ENCODE results near the gene DHRS12.

DHRS12 gene

DNA sequence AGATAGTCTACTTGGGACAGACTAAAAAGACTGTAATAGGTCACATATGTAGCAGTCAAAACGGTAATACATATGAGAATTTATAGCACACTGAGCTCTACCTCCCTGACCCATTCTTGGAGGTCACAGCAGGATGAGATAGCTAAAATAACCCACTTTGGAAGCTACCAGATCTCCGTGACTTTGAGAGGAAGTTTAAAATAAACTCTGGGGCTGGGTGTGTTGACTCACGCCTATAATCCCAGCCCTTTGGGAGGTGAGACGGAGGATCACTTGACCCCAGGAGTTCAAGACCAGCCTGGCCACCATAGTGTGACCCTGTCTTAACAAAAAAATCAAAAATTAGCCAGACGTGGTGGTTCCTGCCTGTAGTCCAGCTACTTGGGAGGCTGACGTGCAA lies 45.3 kb downstream of the DHRS12 start:
- FAIRE-seq: no peak
- no peak for DNase-seq (ENCODE audit: insufficient read length, low spot score)
- TF ChIP-seq POU2F2 (IDR thresholded peaks at IDR 0.05; ENCODE audit: low read depth, low read length): no peak
- TF ChIP-seq POLR2A (IDR thresholded peaks at IDR 0.05; ENCODE audit: low read depth, low read length): no peak
- no peak for TF ChIP-seq SPI1 (IDR thresholded peaks at IDR 0.05; ENCODE audit: low read depth, low read length)
- no peak for TF ChIP-seq POLR2AphosphoS5 (IDR thresholded peaks at IDR 0.05; ENCODE audit: low read depth, low read length)
- no peak for TF ChIP-seq PAX5 (IDR thresholded peaks at IDR 0.05; ENCODE audit: insufficient read depth, low read length, severe bottlenecking)
- no peak for TF ChIP-seq TAF1 (IDR thresholded peaks at IDR 0.05; ENCODE audit: low read depth, low read length)

DNA sequence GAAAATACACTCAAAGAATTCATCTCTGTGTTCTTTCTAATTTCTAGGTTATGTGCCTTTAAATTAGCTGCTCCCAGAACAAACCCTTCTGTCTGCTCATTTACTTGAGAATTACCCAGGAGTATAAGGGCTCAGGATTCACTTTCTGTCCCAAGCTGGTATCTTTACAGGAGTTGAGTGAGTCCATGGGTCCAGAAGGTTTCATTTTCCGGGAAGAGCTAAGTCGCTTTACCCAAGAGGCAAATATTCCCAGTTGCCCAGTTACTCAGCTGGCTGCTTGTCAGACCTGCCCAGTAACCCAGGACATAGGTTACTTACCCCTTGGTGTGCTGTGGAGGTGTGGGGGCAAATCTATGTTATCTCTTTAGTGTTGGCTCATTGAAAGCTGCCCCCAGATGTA lies 47.3 kb downstream of the DHRS12 start:
- no peak for TF ChIP-seq POLR2AphosphoS5 (IDR thresholded peaks at IDR 0.05; ENCODE audit: low read depth, low read length)
- TF ChIP-seq POU2F2 (IDR thresholded peaks at IDR 0.05; ENCODE audit: low read depth, low read length): no peak
- FAIRE-seq (no peak), DNase-seq (ENCODE audit: insufficient read length, low spot score) (no peak)

DNA sequence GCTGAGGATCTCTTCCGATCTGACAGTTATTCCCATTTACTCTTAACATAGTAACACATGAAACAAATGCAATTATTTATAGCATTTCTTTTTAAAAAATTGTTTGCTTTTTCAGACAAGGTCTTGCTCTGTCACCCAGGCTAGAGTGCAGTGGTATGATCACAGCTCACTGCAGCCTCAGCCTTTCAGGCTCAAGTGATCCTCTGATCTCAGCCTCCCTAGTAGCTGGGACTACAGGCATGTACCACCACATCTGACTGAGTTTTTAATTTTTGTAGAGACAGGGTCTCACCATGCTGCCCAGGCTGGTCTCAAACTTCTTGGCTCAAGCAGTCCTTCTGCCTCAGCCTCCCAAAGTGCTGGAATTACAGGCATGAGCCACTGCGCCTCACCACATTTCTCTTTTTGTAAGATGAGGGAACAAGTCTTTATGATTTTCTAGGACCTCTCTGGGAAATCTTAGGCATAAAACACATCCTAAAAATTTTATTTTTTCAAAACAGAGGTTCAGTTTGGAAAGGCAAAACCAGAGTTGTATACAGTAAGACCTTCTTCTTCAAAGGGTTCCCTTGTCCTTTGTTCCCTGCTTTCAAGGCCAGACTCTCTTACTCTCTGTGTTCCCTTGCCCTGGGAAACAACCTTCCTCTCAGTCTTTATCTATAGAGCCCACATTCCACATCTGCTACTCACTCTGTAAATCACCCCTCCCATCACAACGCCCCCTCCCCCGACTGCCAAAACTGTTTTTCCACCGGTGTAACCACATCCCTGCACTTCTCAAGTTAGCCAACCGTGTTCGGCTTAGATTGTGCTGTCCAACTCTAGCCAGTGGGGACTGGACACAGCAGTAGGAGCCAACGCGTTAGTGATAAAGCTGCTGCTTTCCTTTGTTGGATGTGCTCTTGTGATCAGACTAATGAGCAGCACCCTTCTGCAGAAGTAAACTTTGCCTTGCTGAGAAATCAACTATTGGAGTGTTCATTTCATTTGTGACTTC lies 56.2 kb downstream of the DHRS12 start:
- FAIRE-seq (no peak), DNase-seq (ENCODE audit: insufficient read length, low spot score) (no peak)
- TF ChIP-seq POLR2AphosphoS5 (IDR thresholded peaks at IDR 0.05; ENCODE audit: low read depth, low read length) (no peak), SPI1 (IDR thresholded peaks at IDR 0.05; ENCODE audit: low read depth, low read length) (no peak), TAF1 (IDR thresholded peaks at IDR 0.05; ENCODE audit: low read depth, low read length) (no peak), PAX5 (IDR thresholded peaks at IDR 0.05; ENCODE audit: insufficient read depth, low read length, severe bottlenecking) (no peak), POU2F2 (IDR thresholded peaks at IDR 0.05; ENCODE audit: low read depth, low read length) (no peak), POLR2A (IDR thresholded peaks at IDR 0.05; ENCODE audit: low read depth, low read length) (no peak)

DNA sequence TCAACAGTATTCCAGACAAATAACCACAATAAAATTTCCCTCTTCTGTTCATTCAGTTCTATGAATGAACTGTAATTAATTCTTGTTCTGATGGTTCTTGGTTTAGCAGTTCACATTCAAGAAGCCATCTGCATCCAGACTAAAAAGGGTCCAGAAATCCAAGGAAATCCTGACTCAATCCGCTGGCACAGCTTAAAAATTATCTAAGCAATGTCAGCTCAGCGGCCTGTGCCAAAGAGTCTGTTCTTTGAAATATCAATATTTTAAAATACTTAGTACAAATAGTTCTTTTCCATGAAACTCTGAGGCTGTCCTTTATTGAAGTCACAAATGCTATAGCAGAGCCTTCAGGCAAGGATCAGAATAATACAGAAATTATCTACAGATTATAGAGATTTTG lies 57.2 kb downstream of the DHRS12 start:
- DNase-seq (ENCODE audit: insufficient read length, low spot score): no peak
- no peak for FAIRE-seq
- no peak for TF ChIP-seq PAX5 (IDR thresholded peaks at IDR 0.05; ENCODE audit: insufficient read depth, low read length, severe bottlenecking)

DNA sequence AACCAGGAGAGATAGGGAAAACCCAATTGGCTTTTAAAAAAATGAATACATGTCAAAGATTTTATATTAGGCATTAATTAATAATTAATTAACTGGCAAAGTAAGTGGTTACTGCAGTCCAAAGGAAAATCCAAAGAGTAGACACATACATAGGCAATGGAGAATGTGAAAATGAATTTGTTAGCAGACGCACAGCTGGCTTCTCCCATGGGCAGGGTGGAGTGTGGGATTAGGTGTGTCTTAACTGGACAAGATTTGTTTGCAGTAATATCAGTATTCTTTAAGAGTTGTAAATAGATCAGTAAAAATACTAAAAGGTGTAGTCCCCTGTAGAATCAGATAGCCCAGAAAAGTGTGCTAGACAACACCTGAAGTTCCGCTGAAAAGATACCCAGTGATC lies 58.7 kb downstream of the DHRS12 start:
- no peak for TF ChIP-seq SPI1 (IDR thresholded peaks at IDR 0.05; ENCODE audit: low read depth, low read length)
- TF ChIP-seq POU2F2 (IDR thresholded peaks at IDR 0.05; ENCODE audit: low read depth, low read length): no peak
- no peak for TF ChIP-seq POLR2AphosphoS5 (IDR thresholded peaks at IDR 0.05; ENCODE audit: low read depth, low read length)
- TF ChIP-seq PAX5 (IDR thresholded peaks at IDR 0.05; ENCODE audit: insufficient read depth, low read length, severe bottlenecking): no peak
- FAIRE-seq: no peak
- DNase-seq (ENCODE audit: insufficient read length, low spot score): no peak

DNA sequence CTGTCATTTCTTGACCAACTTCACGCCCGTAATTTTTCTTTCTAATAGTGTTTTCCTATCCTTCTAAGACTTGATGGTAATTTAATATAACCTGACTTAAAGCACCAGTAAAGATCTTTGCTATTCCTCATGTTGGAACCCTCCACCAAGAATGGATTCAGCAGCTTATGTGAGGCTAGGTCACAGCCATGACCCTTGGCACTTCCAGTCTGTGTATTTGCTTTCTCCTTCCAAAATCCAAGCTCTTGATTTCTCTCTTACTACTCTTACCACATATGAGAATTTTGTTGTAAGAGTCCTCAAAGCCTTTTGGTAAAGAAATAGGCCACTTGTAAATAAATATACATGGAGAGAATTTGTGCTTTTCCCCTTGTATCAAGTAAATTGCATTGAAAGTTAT lies 61.4 kb downstream of the DHRS12 start:
- TF ChIP-seq POU2F2 (IDR thresholded peaks at IDR 0.05; ENCODE audit: low read depth, low read length): no peak
- TF ChIP-seq POLR2AphosphoS5 (IDR thresholded peaks at IDR 0.05; ENCODE audit: low read depth, low read length): no peak
- TF ChIP-seq TAF1 (IDR thresholded peaks at IDR 0.05; ENCODE audit: low read depth, low read length): no peak
- no peak for TF ChIP-seq SPI1 (IDR thresholded peaks at IDR 0.05; ENCODE audit: low read depth, low read length)
- TF ChIP-seq POLR2A (IDR thresholded peaks at IDR 0.05; ENCODE audit: low read depth, low read length): no peak
- FAIRE-seq (no peak), DNase-seq (ENCODE audit: insufficient read length, low spot score) (no peak)

DNA sequence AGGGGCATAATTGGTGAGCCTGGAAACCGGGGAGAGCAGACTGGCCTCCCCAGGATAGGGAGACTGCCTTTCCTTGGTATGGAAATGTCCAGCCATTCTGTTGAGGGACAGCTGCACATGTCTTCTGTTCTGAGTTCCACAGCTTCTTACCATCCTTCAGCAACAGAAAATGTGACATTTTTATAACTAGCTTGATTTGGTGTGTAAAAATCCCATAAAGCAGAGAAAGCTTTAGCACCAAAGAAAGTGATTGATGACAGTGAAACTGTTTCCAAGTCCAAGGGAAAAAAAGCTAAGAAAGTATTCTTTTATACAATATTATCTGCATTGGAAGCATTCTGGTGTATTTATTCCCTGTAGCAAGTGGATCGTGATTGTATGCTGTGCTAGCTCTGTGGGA lies 61.9 kb downstream of the DHRS12 start:
- TF ChIP-seq POLR2A (IDR thresholded peaks at IDR 0.05; ENCODE audit: low read depth, low read length): no peak
- TF ChIP-seq SPI1 (IDR thresholded peaks at IDR 0.05; ENCODE audit: low read depth, low read length): no peak
- no peak for TF ChIP-seq PAX5 (IDR thresholded peaks at IDR 0.05; ENCODE audit: insufficient read depth, low read length, severe bottlenecking)
- TF ChIP-seq POLR2AphosphoS5 (IDR thresholded peaks at IDR 0.05; ENCODE audit: low read depth, low read length): no peak
- no peak for TF ChIP-seq POU2F2 (IDR thresholded peaks at IDR 0.05; ENCODE audit: low read depth, low read length)
- TF ChIP-seq TAF1 (IDR thresholded peaks at IDR 0.05; ENCODE audit: low read depth, low read length): no peak
- FAIRE-seq: no peak
- DNase-seq (ENCODE audit: insufficient read length, low spot score): no peak

DNA sequence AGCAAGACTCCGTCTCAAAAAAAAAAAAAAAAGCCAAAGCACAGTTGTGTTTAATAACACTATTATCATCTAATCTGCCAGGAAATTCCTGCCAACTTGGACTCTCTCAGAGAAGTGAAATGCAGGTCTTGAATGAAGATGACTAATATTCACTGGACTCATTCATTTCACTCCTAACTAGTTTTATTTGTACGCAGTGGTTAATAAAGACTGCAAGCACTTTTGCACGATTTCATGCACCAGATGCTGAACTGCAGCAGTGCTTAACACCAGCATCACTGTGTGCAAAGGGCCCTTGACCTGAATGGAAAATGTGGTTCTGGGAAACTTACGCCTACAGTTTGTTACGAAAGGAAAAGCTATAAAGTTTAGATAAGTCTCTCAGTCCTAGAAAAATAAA lies 63.3 kb downstream of the DHRS12 start:
- DNase-seq (ENCODE audit: insufficient read length, low spot score) (no peak), FAIRE-seq (no peak)
- TF ChIP-seq PAX5 (IDR thresholded peaks at IDR 0.05; ENCODE audit: insufficient read depth, low read length, severe bottlenecking) (no peak), POU2F2 (IDR thresholded peaks at IDR 0.05; ENCODE audit: low read depth, low read length) (no peak), TAF1 (IDR thresholded peaks at IDR 0.05; ENCODE audit: low read depth, low read length) (no peak), POLR2AphosphoS5 (IDR thresholded peaks at IDR 0.05; ENCODE audit: low read depth, low read length) (no peak), POLR2A (IDR thresholded peaks at IDR 0.05; ENCODE audit: low read depth, low read length) (no peak), SPI1 (IDR thresholded peaks at IDR 0.05; ENCODE audit: low read depth, low read length) (no peak)

DNA sequence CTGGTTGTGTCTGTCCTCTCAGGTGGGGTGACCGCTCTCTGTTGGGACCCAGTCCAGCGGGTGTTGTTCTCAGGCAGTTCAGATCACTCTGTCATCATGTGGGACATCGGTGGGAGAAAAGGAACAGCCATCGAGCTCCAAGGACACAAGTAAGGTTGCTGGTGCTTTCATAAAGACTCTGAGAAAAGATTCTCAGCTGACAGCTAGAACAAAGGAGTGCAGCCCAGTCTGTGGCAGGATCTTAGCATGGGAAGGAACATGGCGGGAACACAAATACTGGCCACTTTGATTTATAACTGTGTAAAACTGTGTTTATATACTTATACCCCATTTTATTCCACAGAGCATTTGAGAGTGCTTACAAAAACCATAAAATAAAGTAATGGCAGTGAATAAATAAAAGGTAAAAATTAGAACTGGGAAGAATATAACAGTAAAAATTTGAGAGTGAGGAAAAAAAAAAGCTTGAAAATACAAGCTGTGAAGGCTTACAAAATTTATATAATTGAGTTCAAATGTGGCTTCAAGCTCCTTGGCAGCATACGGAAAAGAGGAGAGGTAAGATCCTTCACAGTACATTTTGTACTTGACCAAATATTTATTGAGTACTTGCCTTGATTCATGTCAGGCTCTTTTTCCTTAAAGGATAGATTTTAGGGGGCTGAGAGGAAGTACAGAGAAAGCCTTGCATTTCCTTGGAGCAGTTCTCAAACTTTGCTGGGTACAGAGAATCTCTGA lies 64.8 kb downstream of the DHRS12 start:
- FAIRE-seq (no peak), DNase-seq (ENCODE audit: insufficient read length, low spot score) (no peak)
- TF ChIP-seq SPI1 (IDR thresholded peaks at IDR 0.05; ENCODE audit: low read depth, low read length) (no peak), POLR2A (IDR thresholded peaks at IDR 0.05; ENCODE audit: low read depth, low read length) (no peak), PAX5 (IDR thresholded peaks at IDR 0.05; ENCODE audit: insufficient read depth, low read length, severe bottlenecking) (no peak), POLR2AphosphoS5 (IDR thresholded peaks at IDR 0.05; ENCODE audit: low read depth, low read length) (no peak), POU2F2 (IDR thresholded peaks at IDR 0.05; ENCODE audit: low read depth, low read length) (no peak), TAF1 (IDR thresholded peaks at IDR 0.05; ENCODE audit: low read depth, low read length) (no peak)
